Endothelial cell (in vitro differentiated cells): ENCODE measurements around the gene PLEKHA6. TPM values are rescaled to one million over a fixed set of nuclear protein-coding genes. Genes with fewer than 3 reads are reported as not detected.

ENCODE experiments used
- DNase-seq: peaks from one replicate; pipeline ENCODE4 v3.0.0; 2021; ENCODE audit warnings: low spot score
- H3K27ac Mint-ChIP-seq: one replicate; pipeline ENCODE4 v1.8.0; 2021; ENCODE audit warnings: mixed read lengths, inconsistent platforms; ENCODE audit not compliant: unreplicated experiment
- H3K27me3 Mint-ChIP-seq: one replicate; pipeline ENCODE4 v1.8.0; 2021; ENCODE audit warnings: mild to moderate bottlenecking, moderate library complexity, mixed read lengths, inconsistent platforms; ENCODE audit not compliant: unreplicated experiment
- H3K36me3 Mint-ChIP-seq: one replicate; pipeline ENCODE4 v1.8.0; 2021; ENCODE audit warnings: mild to moderate bottlenecking, low read depth, mixed read lengths, inconsistent platforms; ENCODE audit not compliant: unreplicated experiment
- H3K4me1 Mint-ChIP-seq: one replicate; pipeline ENCODE4 v1.8.0; 2021; ENCODE audit warnings: mild to moderate bottlenecking, mixed read lengths, inconsistent platforms; ENCODE audit not compliant: unreplicated experiment
- H3K4me3 Mint-ChIP-seq: one replicate; pipeline ENCODE4 v1.8.0; 2021; ENCODE audit warnings: mild to moderate bottlenecking, mixed read lengths, inconsistent platforms; ENCODE audit not compliant: unreplicated experiment
- H3K9me3 Mint-ChIP-seq: one replicate; pipeline ENCODE4 v1.8.0; 2021; ENCODE audit warnings: mixed read lengths, inconsistent platforms; ENCODE audit not compliant: unreplicated experiment
- total RNA-seq: library from RNA; stranded (reverse); fragmentation: NEBNext Ultra II Directional; extraction: Animal tissue kit (Norgen Biotek cat#: 25700); gene quantifications from one replicate; pipeline ENCODE4 v1.2.1, GENCODE V29; 2021; ENCODE audit not compliant: unreplicated experiment
- TF ChIP-seq, protein P1 (sequence below): fragments of 200-600 bp; sonication (generic); IDR thresholded peaks from one replicate; pipeline ENCODE4 v1.5.0; 2021; ENCODE audit warnings: antibody characterized with exemption; ENCODE audit not compliant: unreplicated experiment

The PLEKHA6 gene
- total RNA-seq, 1 donor from 2014 or later = 3.7 TPM

DNA sequence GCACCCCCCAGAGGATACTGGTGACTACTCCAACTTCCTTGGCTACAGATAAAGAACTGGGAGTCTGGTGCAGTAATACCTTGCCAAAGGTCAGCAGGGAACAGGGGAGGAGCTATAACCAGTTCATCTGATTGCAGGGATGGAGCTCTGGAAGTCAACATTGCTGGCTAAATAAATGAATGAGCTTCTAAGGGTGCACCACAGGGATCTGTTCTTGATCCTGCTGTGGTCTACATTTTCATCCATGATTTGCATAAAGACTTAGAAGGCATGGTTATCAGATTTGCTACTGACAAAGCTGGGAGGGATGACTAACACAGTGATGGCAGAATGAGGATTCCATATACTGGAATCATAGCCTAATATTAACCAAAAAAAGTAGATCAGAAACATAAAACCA is 18.3 kb downstream of the PLEKHA6 start:
- peaks cover 10% of the 10 kb centered on the region for H3K4me1 Mint-ChIP-seq
- TF ChIP-seq, protein P1, sequence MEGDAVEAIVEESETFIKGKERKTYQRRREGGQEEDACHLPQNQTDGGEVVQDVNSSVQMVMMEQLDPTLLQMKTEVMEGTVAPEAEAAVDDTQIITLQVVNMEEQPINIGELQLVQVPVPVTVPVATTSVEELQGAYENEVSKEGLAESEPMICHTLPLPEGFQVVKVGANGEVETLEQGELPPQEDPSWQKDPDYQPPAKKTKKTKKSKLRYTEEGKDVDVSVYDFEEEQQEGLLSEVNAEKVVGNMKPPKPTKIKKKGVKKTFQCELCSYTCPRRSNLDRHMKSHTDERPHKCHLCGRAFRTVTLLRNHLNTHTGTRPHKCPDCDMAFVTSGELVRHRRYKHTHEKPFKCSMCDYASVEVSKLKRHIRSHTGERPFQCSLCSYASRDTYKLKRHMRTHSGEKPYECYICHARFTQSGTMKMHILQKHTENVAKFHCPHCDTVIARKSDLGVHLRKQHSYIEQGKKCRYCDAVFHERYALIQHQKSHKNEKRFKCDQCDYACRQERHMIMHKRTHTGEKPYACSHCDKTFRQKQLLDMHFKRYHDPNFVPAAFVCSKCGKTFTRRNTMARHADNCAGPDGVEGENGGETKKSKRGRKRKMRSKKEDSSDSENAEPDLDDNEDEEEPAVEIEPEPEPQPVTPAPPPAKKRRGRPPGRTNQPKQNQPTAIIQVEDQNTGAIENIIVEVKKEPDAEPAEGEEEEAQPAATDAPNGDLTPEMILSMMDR = no peak
- H3K4me3 Mint-ChIP-seq = no peak overlapping the region
- no peaks in the 10 kb centered on the region for H3K9me3 Mint-ChIP-seq
- no peak for DNase-seq
- H3K36me3 Mint-ChIP-seq = no peaks in the 10 kb centered on the region
- H3K27me3 Mint-ChIP-seq = peaks cover 6% of the 10 kb centered on the region
- no peak overlapping the region for H3K27ac Mint-ChIP-seq

DNA sequence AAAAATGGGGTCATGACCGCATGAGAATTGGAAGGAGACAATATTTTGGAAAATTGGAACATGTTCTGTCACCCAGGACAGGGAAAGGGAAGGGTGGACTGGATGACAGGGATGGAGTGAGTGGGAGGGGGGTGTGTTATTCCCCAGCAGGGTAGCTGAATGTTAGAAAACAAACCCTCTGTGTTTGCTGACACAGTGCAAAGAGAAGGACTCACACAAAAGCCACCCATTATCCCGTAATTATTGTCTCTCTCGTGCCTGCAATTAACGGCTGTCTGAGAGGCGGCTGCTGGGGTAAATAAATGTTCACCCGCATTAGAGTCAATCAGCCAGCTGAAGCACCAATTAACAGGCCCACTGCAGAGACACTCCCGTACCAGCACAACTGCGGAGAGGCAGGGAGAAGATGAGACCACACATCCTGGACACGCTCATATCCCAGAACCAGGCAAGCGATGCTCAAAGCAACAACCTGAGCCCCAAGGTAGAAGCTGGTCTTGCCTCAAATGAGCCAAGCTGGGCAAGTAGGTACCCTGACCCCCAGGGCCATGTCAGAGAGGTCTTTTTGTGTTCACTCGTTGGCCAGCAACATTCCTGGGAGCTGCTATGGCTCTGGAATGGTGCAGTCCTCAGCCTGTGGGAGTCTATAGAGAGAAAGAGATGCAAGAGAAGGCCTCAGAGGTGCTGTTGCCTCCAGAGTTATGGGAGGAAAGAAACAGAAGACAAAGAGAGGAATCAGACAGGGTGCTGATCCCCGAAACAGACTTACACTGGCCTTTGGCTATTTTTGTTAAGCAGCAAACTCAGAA is 19.4 kb downstream of the PLEKHA6 start:
- H3K4me3 Mint-ChIP-seq = no peak overlapping the region
- no peak overlapping the region for H3K27ac Mint-ChIP-seq
- TF ChIP-seq, protein P1 = no peak
- peaks cover 6% of the 10 kb centered on the region for H3K27me3 Mint-ChIP-seq
- no peaks in the 10 kb centered on the region for H3K36me3 Mint-ChIP-seq
- H3K4me1 Mint-ChIP-seq = peaks cover 10% of the 10 kb centered on the region
- no peak for DNase-seq
- no peaks in the 10 kb centered on the region for H3K9me3 Mint-ChIP-seq

DNA sequence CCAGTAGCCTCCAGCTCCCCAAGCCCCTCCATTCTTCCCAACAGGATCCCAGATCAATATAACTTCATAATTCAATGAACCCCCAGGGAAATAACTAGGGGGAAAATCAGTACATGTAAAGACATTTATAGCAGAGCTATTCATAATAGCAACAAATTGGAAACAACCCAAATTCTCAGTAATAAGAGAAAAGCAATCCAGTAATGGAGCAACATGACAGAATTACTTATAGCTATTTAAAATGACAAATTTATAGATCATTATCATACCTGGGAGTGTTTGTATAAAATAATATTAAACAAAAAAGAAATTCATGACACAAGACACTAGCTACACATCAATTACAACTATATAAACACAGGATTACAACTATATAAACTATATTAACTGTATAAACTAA is 20.2 kb downstream of the PLEKHA6 start:
- Mint-ChIP-seq H3K27me3 (peaks cover 6% of the 10 kb centered on the region), H3K36me3 (no peaks in the 10 kb centered on the region), H3K27ac (no peak overlapping the region), H3K4me3 (no peak overlapping the region), H3K4me1 (peaks cover 10% of the 10 kb centered on the region), H3K9me3 (no peaks in the 10 kb centered on the region)
- TF ChIP-seq, protein P1 = no peak
- DNase-seq = no peak

DNA sequence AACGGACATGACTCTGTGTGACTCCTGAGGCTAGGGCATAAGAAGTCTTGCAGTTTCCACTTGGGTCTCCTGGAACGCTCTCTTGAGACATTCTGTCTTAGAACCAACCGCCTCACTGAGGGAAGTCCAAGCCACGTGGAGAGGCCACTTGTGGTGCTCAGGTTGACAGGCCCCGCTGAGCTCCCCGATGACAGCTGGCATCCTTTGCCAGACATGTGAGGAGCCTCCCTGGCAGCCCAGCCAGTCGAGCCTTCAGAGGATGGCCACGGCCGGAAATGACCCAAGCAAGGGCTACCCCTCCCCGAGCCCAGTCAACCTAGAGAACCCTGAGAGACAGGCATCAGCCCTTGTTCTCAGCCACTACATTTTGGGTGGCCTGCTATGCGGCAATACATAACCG is 20.7 kb downstream of the PLEKHA6 start:
- no peak for DNase-seq
- Mint-ChIP-seq H3K27ac (no peak overlapping the region), H3K27me3 (peaks cover 6% of the 10 kb centered on the region), H3K36me3 (no peaks in the 10 kb centered on the region), H3K4me3 (no peak overlapping the region), H3K9me3 (no peaks in the 10 kb centered on the region), H3K4me1 (peaks cover 10% of the 10 kb centered on the region)
- TF ChIP-seq, protein P1 = no peak

DNA sequence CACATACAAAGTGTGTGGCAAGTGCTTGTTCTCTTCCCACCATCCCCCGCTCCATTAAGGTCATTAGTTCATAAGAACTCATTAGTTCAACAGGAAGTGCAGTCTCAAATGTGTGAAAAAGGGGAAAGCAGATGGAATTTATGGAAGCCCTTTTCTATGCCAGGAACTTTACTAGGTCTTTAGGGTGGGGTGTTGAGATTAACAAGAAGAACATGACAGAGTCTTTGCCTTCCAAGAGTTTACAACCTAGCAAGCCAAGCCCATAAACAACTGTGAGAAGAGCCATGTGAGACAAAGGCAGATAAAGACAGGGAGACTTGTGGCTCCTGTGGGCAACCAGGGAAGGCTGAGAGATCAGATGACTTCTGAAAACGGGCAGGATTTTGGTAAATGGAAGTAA is 21.4 kb downstream of the PLEKHA6 start:
- Mint-ChIP-seq H3K27me3 (peaks cover 4% of the 10 kb centered on the region), H3K36me3 (no peaks in the 10 kb centered on the region), H3K9me3 (no peaks in the 10 kb centered on the region), H3K4me1 (peaks cover 15% of the 10 kb centered on the region), H3K27ac (no peak overlapping the region), H3K4me3 (no peak overlapping the region)
- no peak for DNase-seq
- TF ChIP-seq, protein P1 = no peak
